Middle frontal gyrus (tissue), 1 donor: ENCODE results near the gene TNIP1.

Source experiments
- DNase-seq: peaks from one replicate; pipeline ENCODE4 v3.0.0-alpha.2; 2015; ENCODE audit warnings: low spot score; ENCODE audit errors: extremely low spot score

The TNIP1 gene

GRCh38 chr5:151047814-151048425, 32.9 kb downstream of the TNIP1 start:
- no peak for DNase-seq

GRCh38 chr5:151042453-151043093, 38.3 kb downstream of the TNIP1 start:
- no peak for DNase-seq

GRCh38 chr5:151041577-151042268, 39.1 kb downstream of the TNIP1 start:
- DNase-seq, result no peak

- DNase-seq, result no peak
Observed at GRCh38 chr5:151040211-151040747, 40.6 kb downstream of the TNIP1 start.

- no peak for DNase-seq
Observed at GRCh38 chr5:151039665-151040064, 41.2 kb downstream of the TNIP1 start.

GRCh38 chr5:151038801-151039238, 42.0 kb downstream of the TNIP1 start:
- no peak for DNase-seq

GRCh38 chr5:151038412-151038745, 42.5 kb downstream of the TNIP1 start:
- no peak for DNase-seq

GRCh38 chr5:151037561-151038411, 43.0 kb downstream of the TNIP1 start:
- no peak for DNase-seq

- no peak for DNase-seq
Observed at GRCh38 chr5:151036556-151036955, 44.3 kb downstream of the TNIP1 start.

- no peak for DNase-seq
Observed at GRCh38 chr5:151034422-151035379, 46.1 kb downstream of the TNIP1 start.

GRCh38 chr5:151033217-151033934, 47.5 kb downstream of the TNIP1 start:
- DNase-seq, result no peak

- no peak for DNase-seq
Observed at GRCh38 chr5:151031554-151031953, 49.3 kb downstream of the TNIP1 start.

- no peak for DNase-seq
Observed at GRCh38 chr5:151030379-151030778, 50.5 kb downstream of the TNIP1 start.

- DNase-seq, result no peak
Observed at GRCh38 chr5:151030056-151030336, 50.8 kb downstream of the TNIP1 start.

- DNase-seq, result no peak
Observed at GRCh38 chr5:151029179-151030055, 51.4 kb downstream of the TNIP1 start.

- no peak for DNase-seq
Observed at GRCh38 chr5:151028717-151029116, 52.1 kb downstream of the TNIP1 start.

- DNase-seq, result no peak
Observed at GRCh38 chr5:151027961-151028479, 52.8 kb downstream of the TNIP1 start.

GRCh38 chr5:151026679-151027078, 54.2 kb downstream of the TNIP1 start:
- no peak for DNase-seq

GRCh38 chr5:151026088-151026487, 54.7 kb downstream of the TNIP1 start:
- DNase-seq, result no peak
